ENCODE results near the gene PABPN1. TPM values are rescaled to one million over a fixed set of nuclear protein-coding genes. Genes with fewer than 3 reads are reported as not detected.

PABPN1 gene
- total and polyA plus RNA-seq, 9 of the 15 experiments (the other 6 are each of a cell fraction or from before 2014, with no cell fraction given): 32.6 to 388 (median 178) TPM

GRCh38 chr14:23316300-23316699 lies 5.0 kb upstream of the PABPN1 start:
- no peak overlapping the region for H3K9ac ChIP-seq (ENCODE audit: insufficient read depth in 1 of 2, low read depth in 2 of 2, low read length in 2 of 2)
- 0 out of 3 replicates have a peak, but pooled peaks cover 4% of the 10 kb centered on the region for H3K79me2 ChIP-seq (ENCODE audit: control insufficient read depth, insufficient read depth, low read length)
- no peak overlapping the region for H3K27ac ChIP-seq (ENCODE audit: extremely low read depth, low read depth, low read length)
- intact Hi-C loops (cut with micrococcal nuclease): no loop called here
- in situ Hi-C loops (cut with MboI): no loop called here
- no peak overlapping the region for H3K4me3 ChIP-seq
- H4K20me1 ChIP-seq (replicated peaks; ENCODE audit: control insufficient read depth, insufficient read depth, low read length): no peaks in the 10 kb centered on the region
- FAIRE-seq (no peak), DNase-seq (ENCODE audit: extremely low read depth in 1 of 4, low spot score in 3 of 4) (no peak), ATAC-seq (no peak)
- no TSS peak for BruUV-seq (replicated peaks)
- TF ChIP-seq HIVEP1 (CRISPR knock-in tag; IDR thresholded peaks at IDR 0.05) (no peak), MIER1 (IDR thresholded peaks at IDR 0.05; ENCODE audit: low read depth) (no peak), HDAC1 (IDR thresholded peaks at IDR 0.05) (no peak), HCFC1 (IDR thresholded peaks at IDR 0.05; ENCODE audit: low read depth, low read length) (no peak), KLF16 (IDR thresholded peaks at IDR 0.05) (no peak), ZNF212 (CRISPR knock-in tag; IDR thresholded peaks at IDR 0.05) (no peak), ZNF696 (CRISPR knock-in tag; conservative IDR thresholded peaks at IDR 0.05) (no peak), FOSL1 (tag; conservative IDR thresholded peaks at IDR 0.05) (peak; percentile 36; the same call in 1 of the 2 replicates), PHB (CRISPR knock-in tag; IDR thresholded peaks at IDR 0.05) (no peak), JUND (IDR thresholded peaks at IDR 0.05; ENCODE audit: borderline replicate concordance, low read depth, low read length) (peak; percentile 12; the same call in 1 of the 2 replicates), JUND (tag; IDR thresholded peaks at IDR 0.05; ENCODE audit: borderline replicate concordance, low read depth, low read length) (no peak)
- TF ChIP-seq, protein P1, sequence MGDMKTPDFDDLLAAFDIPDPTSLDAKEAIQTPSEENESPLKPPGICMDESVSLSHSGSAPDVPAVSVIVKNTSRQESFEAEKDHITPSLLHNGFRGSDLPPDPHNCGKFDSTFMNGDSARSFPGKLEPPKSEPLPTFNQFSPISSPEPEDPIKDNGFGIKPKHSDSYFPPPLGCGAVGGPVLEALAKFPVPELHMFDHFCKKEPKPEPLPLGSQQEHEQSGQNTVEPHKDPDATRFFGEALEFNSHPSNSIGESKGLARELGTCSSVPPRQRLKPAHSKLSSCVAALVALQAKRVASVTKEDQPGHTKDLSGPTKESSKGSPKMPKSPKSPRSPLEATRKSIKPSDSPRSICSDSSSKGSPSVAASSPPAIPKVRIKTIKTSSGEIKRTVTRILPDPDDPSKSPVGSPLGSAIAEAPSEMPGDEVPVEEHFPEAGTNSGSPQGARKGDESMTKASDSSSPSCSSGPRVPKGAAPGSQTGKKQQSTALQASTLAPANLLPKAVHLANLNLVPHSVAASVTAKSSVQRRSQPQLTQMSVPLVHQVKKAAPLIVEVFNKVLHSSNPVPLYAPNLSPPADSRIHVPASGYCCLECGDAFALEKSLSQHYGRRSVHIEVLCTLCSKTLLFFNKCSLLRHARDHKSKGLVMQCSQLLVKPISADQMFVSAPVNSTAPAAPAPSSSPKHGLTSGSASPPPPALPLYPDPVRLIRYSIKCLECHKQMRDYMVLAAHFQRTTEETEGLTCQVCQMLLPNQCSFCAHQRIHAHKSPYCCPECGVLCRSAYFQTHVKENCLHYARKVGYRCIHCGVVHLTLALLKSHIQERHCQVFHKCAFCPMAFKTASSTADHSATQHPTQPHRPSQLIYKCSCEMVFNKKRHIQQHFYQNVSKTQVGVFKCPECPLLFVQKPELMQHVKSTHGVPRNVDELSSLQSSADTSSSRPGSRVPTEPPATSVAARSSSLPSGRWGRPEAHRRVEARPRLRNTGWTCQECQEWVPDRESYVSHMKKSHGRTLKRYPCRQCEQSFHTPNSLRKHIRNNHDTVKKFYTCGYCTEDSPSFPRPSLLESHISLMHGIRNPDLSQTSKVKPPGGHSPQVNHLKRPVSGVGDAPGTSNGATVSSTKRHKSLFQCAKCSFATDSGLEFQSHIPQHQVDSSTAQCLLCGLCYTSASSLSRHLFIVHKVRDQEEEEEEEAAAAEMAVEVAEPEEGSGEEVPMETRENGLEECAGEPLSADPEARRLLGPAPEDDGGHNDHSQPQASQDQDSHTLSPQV (IDR thresholded peaks at IDR 0.05): no peak
- 81% methylated on average over 5 of the region's 5 CpGs for WGBS (ENCODE audit: insufficient coverage, low coverage, missing lambda C conversion rate)
- H3K4me1 ChIP-seq (replicated peaks in 1 of 2; ENCODE audit: control insufficient read depth in 2 of 2, insufficient read depth in 2 of 2, low read length in 2 of 2): peaks cover 7 to 9% of the 10 kb centered on the region in 2 experiments; a peak in 3 of 5 replicates
- H3K27me3 ChIP-seq (ENCODE audit: control insufficient read depth in 2 of 2, insufficient read depth in 2 of 2, low read length in 2 of 2): no peaks in the 10 kb centered on the region
- H3K9me3 ChIP-seq (replicated peaks; ENCODE audit: control insufficient read depth, insufficient read depth, low read depth, low read length): no peaks in the 10 kb centered on the region
- peaks cover 32% of the 10 kb centered on the region for H3K36me3 ChIP-seq (ENCODE audit: control insufficient read depth, insufficient read depth, low read length)
- CTCF ChIA-PET (ENCODE audit: low intra/inter-chr PET ratio): no interaction called here
- no peak overlapping the region for H3K4me2 ChIP-seq (ENCODE audit: insufficient read depth, low read length)
- H2AFZ ChIP-seq (ENCODE audit: low read depth, low read length): no peak overlapping the region
- no peaks in the 10 kb centered on the region for H3K9me1 ChIP-seq (ENCODE audit: control insufficient read depth, insufficient read depth, low read length)
- POLR2A ChIA-PET: interaction anchor here (0.6 to 2.8 kb wide), 3 partner anchors 10 to 225 kb away, joined by 4 to 13 read pairs (median 6); partner anchors contain the start of genes BCL2L2 and PPP1R3E

All from K562 (cell line).